HG02852 (cell line): ENCODE measurements around the gene PPP5C.

Source experiments
- ATAC-seq: cut with Tn5 transposase; IDR thresholded peaks from one replicate; pipeline ENCODE4 v1.9.1; 2021; ENCODE audit warnings: mild to moderate bottlenecking, moderate library complexity; ENCODE audit not compliant: unreplicated experiment

The PPP5C gene

GRCh38 chr19:46330319-46330918 lies 16.5 kb upstream of the PPP5C start:
- ATAC-seq, result no peak

- no peak for ATAC-seq
Observed at GRCh38 chr19:46337487-46337886, 9.4 kb upstream of the PPP5C start.

GRCh38 chr19:46339446-46339845 lies 7.4 kb upstream of the PPP5C start:
- no peak for ATAC-seq

DNA sequence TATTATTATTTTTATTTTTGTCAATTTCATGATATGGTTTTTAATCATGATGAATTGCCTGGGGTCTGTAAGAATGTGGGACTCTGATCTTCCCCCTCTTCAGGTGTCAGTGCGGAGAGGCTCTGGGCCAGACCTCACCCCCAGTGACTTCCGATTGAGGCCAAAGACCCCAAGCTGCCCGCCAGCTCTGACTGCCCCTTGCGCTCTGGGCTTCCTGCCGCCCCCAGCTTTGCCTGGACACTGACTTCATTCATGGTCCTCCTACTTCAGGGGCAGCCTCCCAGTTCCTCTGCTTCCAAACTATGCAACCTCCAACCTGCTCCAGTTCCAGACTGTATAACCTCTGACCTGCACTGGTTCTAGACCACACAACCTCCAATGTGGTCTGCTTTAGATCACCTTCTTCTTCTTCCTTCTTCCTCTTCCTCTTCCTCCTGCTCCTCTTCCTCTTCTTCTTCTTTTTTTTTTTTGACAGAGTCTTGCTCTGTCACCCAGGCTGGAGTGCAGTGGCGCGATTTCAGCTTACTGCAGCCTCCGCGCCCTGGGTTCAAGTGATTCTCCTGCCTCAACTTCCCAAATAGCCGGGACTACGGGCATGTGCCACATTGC lies 6.7 kb upstream of the PPP5C start:
- ATAC-seq, result no peak

- ATAC-seq, result no peak
Observed at GRCh38 chr19:46341937-46342336, 5.0 kb upstream of the PPP5C start.

DNA sequence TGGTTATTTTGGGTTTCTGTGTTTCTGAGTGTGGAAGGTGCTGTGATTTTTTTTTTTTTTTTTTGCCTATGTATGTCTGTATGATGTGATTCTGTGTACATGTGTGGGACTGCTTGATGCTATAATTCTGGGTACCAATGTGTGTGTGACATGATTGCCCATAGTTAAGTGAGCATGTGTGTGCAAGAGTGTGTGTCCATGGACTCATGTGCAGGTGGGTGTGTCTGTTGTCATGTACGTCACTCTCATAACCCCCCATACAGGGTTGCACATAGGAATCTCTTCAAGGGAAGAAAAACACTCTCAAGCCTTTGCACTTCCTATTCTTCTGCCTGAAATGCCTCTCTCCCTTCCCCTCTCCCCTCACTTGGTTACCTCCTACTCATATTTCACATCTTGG lies 2.5 kb upstream of the PPP5C start:
- no peak for ATAC-seq

DNA sequence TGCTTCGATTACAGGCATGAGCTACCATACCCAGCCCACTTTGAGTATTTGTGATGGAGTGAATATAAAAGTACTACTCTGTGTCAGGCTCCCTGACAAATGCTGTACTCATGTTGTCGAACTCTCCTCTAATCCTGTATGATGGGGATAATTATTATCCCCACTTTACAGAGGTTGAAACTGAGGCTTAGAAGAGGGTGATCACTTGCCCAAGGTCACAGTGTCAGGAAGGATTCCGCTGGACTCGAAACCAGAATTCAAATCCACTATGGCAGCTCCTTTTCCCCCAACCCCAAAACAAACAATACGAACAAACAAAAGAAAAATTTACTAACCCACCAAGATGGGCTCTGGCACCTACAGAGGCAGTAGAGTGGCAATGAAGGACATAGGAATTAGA lies 1.7 kb upstream of the PPP5C start:
- no peak for ATAC-seq

GRCh38 chr19:46347572-46347883 lies 641 bp downstream of the PPP5C start:
- ATAC-seq, result no peak

- no peak for ATAC-seq
Observed at GRCh38 chr19:46347985-46348384, 1.1 kb downstream of the PPP5C start.

DNA sequence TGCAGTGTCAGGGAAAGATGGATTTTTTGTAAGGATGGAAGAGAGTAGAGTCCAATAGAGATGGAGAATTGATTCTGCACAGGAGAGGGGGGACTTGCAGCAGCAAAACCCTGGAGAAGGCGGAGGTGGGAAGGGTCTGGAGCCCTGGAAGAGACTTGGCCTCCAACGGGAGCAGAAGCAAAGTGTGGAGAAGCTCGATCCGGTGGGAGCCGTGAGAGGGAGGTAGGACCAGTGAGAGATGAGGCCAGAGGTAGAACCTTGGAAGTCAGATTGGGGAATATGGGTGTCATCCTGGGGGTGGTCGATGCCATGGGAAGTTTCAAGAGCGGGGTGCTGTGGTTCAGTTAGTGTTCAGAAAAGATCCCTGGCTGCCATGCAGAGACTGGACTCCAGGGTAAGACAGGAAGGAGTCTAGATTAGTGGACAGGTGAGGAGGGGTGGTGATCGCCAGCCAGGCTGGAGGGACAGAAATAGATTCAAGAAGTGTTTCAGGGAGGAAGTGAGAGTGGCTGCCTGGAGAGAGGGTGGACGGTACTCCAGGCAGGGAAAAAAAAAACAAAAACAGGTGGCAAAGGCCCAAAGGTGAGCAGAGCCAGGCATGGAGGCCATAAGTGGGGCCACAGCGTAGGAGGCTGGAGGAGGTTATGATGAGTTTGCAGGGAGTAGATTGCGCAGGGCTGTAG lies 2.6 kb downstream of the PPP5C start:
- ATAC-seq, result no peak

- no peak for ATAC-seq
Observed at GRCh38 chr19:46350029-46350757, 3.3 kb downstream of the PPP5C start.

- ATAC-seq, result no peak
Observed at GRCh38 chr19:46350758-46351159, 3.9 kb downstream of the PPP5C start.

GRCh38 chr19:46351241-46352041 lies 4.6 kb downstream of the PPP5C start:
- ATAC-seq, result no peak

- ATAC-seq, result no peak
Observed at GRCh38 chr19:46353730-46354528, 7.0 kb downstream of the PPP5C start.

- no peak for ATAC-seq
Observed at GRCh38 chr19:46355234-46356148, 8.6 kb downstream of the PPP5C start.

- ATAC-seq, result no peak
Observed at GRCh38 chr19:46356149-46357055, 9.5 kb downstream of the PPP5C start.

GRCh38 chr19:46357846-46358583 lies 11.1 kb downstream of the PPP5C start:
- ATAC-seq, result no peak

DNA sequence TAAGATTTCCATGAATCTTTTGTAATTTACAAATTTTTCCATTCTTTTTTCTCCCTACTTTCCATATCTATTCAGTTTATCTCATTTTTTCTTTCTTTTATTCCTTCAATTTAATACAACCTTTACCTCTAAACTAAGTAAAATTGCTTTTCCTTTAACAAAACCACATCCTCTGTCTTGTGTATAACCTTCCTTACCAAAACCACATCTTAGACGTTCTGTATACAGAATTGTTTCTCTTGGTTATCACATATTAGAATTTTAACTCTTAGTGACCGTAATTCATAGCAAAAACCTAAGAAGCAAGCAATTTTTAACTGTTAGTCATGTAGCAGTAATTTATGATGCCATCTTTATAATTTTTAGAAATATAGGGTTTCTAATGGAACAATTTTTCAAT lies 15.0 kb downstream of the PPP5C start:
- no peak for ATAC-seq
